ENCODE data around the gene FBXO31. TPM values are rescaled to one million over a fixed set of nuclear protein-coding genes. Genes with fewer than 3 reads are reported as not detected.

FBXO31 gene
- total and polyA plus RNA-seq, 2 of the 13 experiments (the other 11 are each of a cell fraction or from before 2014, with no cell fraction given): 92.4 to 101 TPM

DNA sequence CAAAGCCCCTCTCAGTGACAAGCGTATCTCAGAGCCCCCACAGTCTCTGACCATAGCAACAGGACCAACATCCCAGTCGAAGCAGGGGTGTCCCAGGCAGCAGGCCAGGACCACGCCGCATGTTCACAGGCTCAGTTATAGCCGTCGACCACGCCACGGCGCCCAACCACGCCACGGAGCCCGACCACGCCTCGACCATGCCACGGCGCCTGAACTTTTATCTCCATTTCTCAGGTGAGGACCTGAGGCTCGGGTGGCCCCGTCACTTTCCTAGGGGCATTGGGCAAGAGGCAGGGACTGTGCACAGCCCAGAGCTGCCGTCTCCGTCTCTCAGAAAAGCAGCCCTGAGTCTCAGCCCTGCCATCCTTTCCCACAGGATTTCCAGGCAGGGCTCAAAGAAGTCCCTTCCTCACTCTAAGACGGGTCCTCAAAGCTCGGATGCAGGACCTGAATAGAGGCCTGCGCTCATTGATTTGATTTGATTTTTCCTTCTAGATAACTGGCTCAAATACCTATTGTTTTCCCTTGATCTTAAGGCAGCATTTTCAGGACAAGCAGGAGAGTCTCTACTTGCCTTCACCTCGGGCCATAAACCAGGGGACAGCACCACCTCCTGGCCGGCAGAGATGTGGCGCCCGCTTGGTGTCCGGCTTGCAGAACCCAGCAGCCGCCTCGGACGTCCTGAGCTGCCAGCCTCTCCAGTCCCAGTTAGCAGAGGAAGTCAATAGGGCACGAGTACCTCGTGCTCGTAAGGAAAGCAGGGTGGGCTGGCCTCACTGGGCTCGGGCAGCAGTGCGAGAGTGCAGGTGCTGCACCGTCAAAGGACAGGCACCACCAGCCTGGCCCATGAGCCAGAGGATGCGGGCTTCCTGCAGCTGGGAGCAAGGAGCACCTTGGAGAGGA lies 105.1 kb downstream of the FBXO31 start (continued):
- TF ChIP-seq ZUFSP (CRISPR knock-in tag; IDR thresholded peaks at IDR 0.05; ENCODE audit: borderline replicate concordance) (no peak), LCORL (IDR thresholded peaks at IDR 0.05) (no peak), LCORL (CRISPR knock-in tag; IDR thresholded peaks at IDR 0.05) (no peak), SKI (IDR thresholded peaks at IDR 0.05; ENCODE audit: partially characterized antibody) (peak; percentile 38), MIER3 (CRISPR knock-in tag; IDR thresholded peaks at IDR 0.05; ENCODE audit: borderline replicate concordance) (peak; percentile 37; the same call in 1 of the 2 replicates), ISL2 (CRISPR knock-in tag; IDR thresholded peaks at IDR 0.05) (no peak), ZNF574 (CRISPR knock-in tag; IDR thresholded peaks at IDR 0.05) (0 out of 2 replicates have a peak, but pooled peaks have one; percentile 38), THRA (CRISPR knock-in tag; IDR thresholded peaks at IDR 0.05; ENCODE audit: borderline replicate concordance) (no peak), NBN (conservative IDR thresholded peaks at IDR 0.05) (no peak), ZNF225 (CRISPR knock-in tag; IDR thresholded peaks at IDR 0.05) (no peak; the same call in 1 of the 2 replicates), ZNF253 (CRISPR knock-in tag; IDR thresholded peaks at IDR 0.05; ENCODE audit: borderline replicate concordance) (no peak), RAD21 (CRISPR knock-in tag; IDR thresholded peaks at IDR 0.05) (peak; percentile 97), LRRFIP1 (CRISPR knock-in tag; conservative IDR thresholded peaks at IDR 0.05) (no peak), ZNF580 (CRISPR knock-in tag; IDR thresholded peaks at IDR 0.05; ENCODE audit: borderline replicate concordance, low read depth) (peak; percentile 72; the same call in 1 of the 2 replicates), KDM5B (CRISPR knock-in tag; IDR thresholded peaks at IDR 0.05; ENCODE audit: borderline replicate concordance) (peak; percentile 52; the same call in 1 of the 2 replicates), GZF1 (CRISPR knock-in tag; IDR thresholded peaks at IDR 0.05) (no peak), TMF1 (CRISPR knock-in tag; IDR thresholded peaks at IDR 0.05; ENCODE audit: low read depth) (no peak)

Measured in HepG2 (cell line).